Loucy (cell line): ENCODE measurements around the gene PLPP7.

Source experiments
- H2AFZ ChIP-seq: fragments of 200-600 bp; sonication (generic); 2 replicates; pipeline ENCODE4 v1.6.0; 2016; ENCODE audit warnings: antibody characterized with exemption, mild to moderate bottlenecking, low read length, moderate library complexity
- H3F3A ChIP-seq: fragments of 200-600 bp; 2 replicates; pipeline ENCODE4 v1.6.0; 2016; ENCODE audit warnings: antibody characterized with exemption, low read depth, mild to moderate bottlenecking
- H3K27me3 ChIP-seq: fragments of 200-600 bp; sonication (generic); 2 replicates; pipeline ENCODE4 v1.6.1; 2014; ENCODE audit warnings: low read length, mild to moderate bottlenecking; ENCODE audit not compliant: insufficient read depth, poor library complexity, severe bottlenecking
- H3K36me3 ChIP-seq: fragments of 200-600 bp; sonication (generic); 2 replicates; pipeline ENCODE4 v1.6.1; 2016; ENCODE audit warnings: low read length; ENCODE audit not compliant: insufficient read depth
- H3K4me1 ChIP-seq: fragments of 200-600 bp; sonication (generic); 2 replicates; pipeline ENCODE4 v1.5.1; 2014; ENCODE audit warnings: low read length, mild to moderate bottlenecking; ENCODE audit not compliant: insufficient read depth, poor library complexity, severe bottlenecking
- H3K4me2 ChIP-seq: fragments of 200-600 bp; sonication (generic); 2 replicates; pipeline ENCODE4 v1.6.0; 2014; ENCODE audit warnings: antibody characterized with exemption, low read length, low read depth, mild to moderate bottlenecking; ENCODE audit not compliant: poor library complexity, severe bottlenecking
- H3K4me3 ChIP-seq: fragments of 200-600 bp; sonication (generic); 2 replicates; pipeline ENCODE4 v1.5.1; 2014; ENCODE audit warnings: low read length, mild to moderate bottlenecking, mixed read lengths; ENCODE audit not compliant: poor library complexity, severe bottlenecking
- H3K79me2 ChIP-seq: fragments of 200-600 bp; sonication (generic); 2 replicates; pipeline ENCODE4 v1.6.1; 2014; ENCODE audit warnings: low read length; ENCODE audit not compliant: insufficient read depth
- H3K9ac ChIP-seq: fragments of 200-600 bp; sonication (generic); 2 replicates; pipeline ENCODE4 v1.6.0; 2014; ENCODE audit warnings: mild to moderate bottlenecking, low read depth, low read length, moderate library complexity; ENCODE audit not compliant: poor library complexity, severe bottlenecking
- H3K9me2 ChIP-seq: fragments of 200-600 bp; sonication (generic); replicated peaks from 2 replicates; pipeline ENCODE4 v1.6.1; 2016; ENCODE audit warnings: low read depth, low read length, mixed read lengths
- H3K9me3 ChIP-seq: fragments of 200-600 bp; sonication (generic); 2 replicates; pipeline ENCODE4 v1.6.1; 2014; ENCODE audit warnings: mild to moderate bottlenecking, antibody characterized with exemption, low read length, low read depth; ENCODE audit not compliant: insufficient read depth
- H4K20me1 ChIP-seq: fragments of 200-600 bp; sonication (generic); 2 replicates; pipeline ENCODE4 v1.6.0; 2014; ENCODE audit warnings: antibody characterized with exemption, low read length, mild to moderate bottlenecking; ENCODE audit not compliant: insufficient read depth, poor library complexity, severe bottlenecking
- EZH2phosphoT487 ChIP-seq: fragments of 200-600 bp; IDR thresholded peaks from 2 replicates; pipeline ENCODE4 v1.6.1; 2018; ENCODE audit warnings: antibody characterized with exemption, mild to moderate bottlenecking, moderate library complexity, borderline replicate concordance
- TF ChIP-seq, protein P1 (sequence below): fragments of 200-600 bp; sonication (generic); conservative IDR thresholded peaks from 2 replicates; pipeline ENCODE4 v1.5.1; 2014; ENCODE audit warnings: mild to moderate bottlenecking, antibody characterized with exemption, low read length

PLPP7 gene

DNA sequence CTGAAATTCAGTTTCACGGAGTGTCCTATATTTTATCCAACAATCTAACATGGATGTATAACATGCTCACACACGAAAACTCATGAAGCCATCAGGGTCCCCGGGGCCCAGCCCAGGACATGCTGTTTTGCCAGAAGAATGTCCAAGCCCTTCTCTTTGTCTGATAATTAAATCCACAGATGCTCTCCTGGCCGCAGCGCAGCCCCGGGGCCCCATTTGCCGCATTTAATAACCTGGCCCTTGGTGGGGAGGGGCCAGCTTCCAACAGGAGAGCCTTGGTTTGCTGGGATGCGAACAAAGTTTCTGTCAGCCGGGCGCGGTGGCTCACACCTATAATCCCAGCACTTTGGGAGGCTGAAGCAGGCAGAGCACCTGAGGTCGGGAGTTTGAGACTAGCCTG, 30.0 kb downstream of the PLPP7 start:
- H2AFZ ChIP-seq, result no peak overlapping the region
- H3K4me3 ChIP-seq, result no peak overlapping the region
- no peak overlapping the region for H3K4me2 ChIP-seq
- no peaks in the 10 kb centered on the region for H3K36me3 ChIP-seq
- H3K27me3 ChIP-seq, result no peaks in the 10 kb centered on the region
- no peaks in the 10 kb centered on the region for H3K4me1 ChIP-seq
- H4K20me1 ChIP-seq, result no peaks in the 10 kb centered on the region
- TF ChIP-seq, protein P1, sequence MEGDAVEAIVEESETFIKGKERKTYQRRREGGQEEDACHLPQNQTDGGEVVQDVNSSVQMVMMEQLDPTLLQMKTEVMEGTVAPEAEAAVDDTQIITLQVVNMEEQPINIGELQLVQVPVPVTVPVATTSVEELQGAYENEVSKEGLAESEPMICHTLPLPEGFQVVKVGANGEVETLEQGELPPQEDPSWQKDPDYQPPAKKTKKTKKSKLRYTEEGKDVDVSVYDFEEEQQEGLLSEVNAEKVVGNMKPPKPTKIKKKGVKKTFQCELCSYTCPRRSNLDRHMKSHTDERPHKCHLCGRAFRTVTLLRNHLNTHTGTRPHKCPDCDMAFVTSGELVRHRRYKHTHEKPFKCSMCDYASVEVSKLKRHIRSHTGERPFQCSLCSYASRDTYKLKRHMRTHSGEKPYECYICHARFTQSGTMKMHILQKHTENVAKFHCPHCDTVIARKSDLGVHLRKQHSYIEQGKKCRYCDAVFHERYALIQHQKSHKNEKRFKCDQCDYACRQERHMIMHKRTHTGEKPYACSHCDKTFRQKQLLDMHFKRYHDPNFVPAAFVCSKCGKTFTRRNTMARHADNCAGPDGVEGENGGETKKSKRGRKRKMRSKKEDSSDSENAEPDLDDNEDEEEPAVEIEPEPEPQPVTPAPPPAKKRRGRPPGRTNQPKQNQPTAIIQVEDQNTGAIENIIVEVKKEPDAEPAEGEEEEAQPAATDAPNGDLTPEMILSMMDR, result no peak
- TF ChIP-seq EZH2phosphoT487, result no peak
- no peak overlapping the region for H3K9ac ChIP-seq
- no peaks in the 10 kb centered on the region for H3F3A ChIP-seq
- H3K79me2 ChIP-seq, result no peaks in the 10 kb centered on the region
- H3K9me3 ChIP-seq, result no peaks in the 10 kb centered on the region
- no peaks in the 10 kb centered on the region for H3K9me2 ChIP-seq

DNA sequence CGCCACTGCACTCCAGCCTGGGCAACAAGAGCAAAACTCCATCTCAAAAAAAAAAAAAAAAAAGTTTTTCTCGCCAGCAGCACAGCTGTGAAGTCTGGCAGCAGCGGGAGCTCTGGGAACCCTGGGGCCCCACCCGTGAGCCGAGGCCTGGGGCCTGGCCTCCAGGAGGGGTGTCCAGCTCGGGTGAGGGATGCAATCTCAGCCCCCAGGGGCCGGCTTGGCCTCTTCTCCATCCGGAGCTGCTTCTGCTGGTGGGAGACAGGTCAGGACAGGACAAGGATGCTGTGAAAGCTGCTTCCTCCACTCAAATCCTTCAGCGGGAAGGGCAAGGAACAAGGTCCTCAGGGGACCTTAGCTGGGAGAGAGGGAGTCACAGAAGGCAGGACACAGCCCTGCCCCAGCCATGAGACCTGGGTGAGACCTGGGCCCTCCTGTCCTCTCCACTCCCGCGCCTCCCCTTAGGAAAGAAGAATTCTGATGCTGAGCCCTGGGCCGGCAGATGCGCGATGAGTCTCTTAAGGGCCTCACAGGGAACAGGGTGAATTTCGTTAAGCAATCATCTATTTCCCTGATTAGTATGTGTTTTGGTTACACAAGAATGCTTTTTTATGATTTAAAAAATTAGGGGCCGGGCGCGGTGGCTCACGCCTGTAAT, 30.6 kb downstream of the PLPP7 start:
- H3K4me3 ChIP-seq, result no peak overlapping the region
- H3K9me2 ChIP-seq, result no peaks in the 10 kb centered on the region
- H3F3A ChIP-seq, result no peaks in the 10 kb centered on the region
- H3K4me2 ChIP-seq, result no peak overlapping the region
- no peak overlapping the region for H2AFZ ChIP-seq
- no peaks in the 10 kb centered on the region for H3K36me3 ChIP-seq
- no peaks in the 10 kb centered on the region for H3K9me3 ChIP-seq
- H3K9ac ChIP-seq, result no peak overlapping the region
- H3K4me1 ChIP-seq, result no peaks in the 10 kb centered on the region
- no peaks in the 10 kb centered on the region for H3K79me2 ChIP-seq
- no peaks in the 10 kb centered on the region for H4K20me1 ChIP-seq
- TF ChIP-seq, protein P1, result no peak
- TF ChIP-seq EZH2phosphoT487, result no peak
- H3K27me3 ChIP-seq, result no peaks in the 10 kb centered on the region

DNA sequence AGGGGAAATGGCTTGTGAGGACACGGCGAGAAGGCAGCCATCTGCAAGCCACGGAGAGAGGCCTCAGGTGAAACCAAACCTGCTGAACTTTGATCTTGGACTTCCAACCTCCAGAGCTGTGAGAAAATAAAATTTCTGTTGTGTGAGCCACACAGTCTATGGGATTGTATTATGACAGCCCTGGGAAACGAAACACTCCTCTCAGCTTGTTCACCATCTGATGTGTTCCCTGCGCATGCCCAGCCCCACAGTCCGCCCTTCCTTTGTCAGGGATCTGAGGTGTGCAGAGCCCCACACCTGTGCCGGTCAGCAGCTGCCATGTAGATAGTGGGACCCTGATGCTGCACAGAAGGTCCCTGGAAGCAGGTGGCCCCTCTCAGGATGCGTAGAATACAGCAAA, 34.1 kb downstream of the PLPP7 start:
- Histone ChIP-seq H4K20me1 (no peaks in the 10 kb centered on the region), H3K9ac (no peak overlapping the region), H3K4me2 (no peak overlapping the region), H3K4me1 (no peaks in the 10 kb centered on the region), H2AFZ (no peak overlapping the region), H3K4me3 (no peak overlapping the region), H3K27me3 (no peaks in the 10 kb centered on the region), H3K79me2 (no peaks in the 10 kb centered on the region), H3K9me2 (no peaks in the 10 kb centered on the region), H3F3A (no peaks in the 10 kb centered on the region), H3K36me3 (no peaks in the 10 kb centered on the region), H3K9me3 (no peaks in the 10 kb centered on the region)
- TF ChIP-seq EZH2phosphoT487, result no peak
- TF ChIP-seq, protein P1, result no peak
